Measurements from ENCODE around the gene SLX4IP. TPM values are rescaled to one million over a fixed set of nuclear protein-coding genes. Genes with fewer than 3 reads are reported as not detected.
A peak's percentile ranks its signal among the peaks of the same experiment; 100 is the strongest.

The SLX4IP gene
- polyA plus RNA-seq (2011; rRNA removed) (7.5 and 8.0 TPM in 2 replicates), polyA plus RNA-seq (2017; fragmentation: RNase III; extraction: RNeasy Plus Mini Kit Qiagen cat#74134 plus additional on column Dnase treatment) (3.3 to 3.5 TPM (median 3.4 TPM) in 3 replicates), polyA minus RNA-seq (2011; rRNA and poly(A)+ RNA removed) (17.4 and 18.8 TPM in 2 replicates)
- 0.83 and 1.0 TPM in 2 replicates for polyA plus RNA-seq (2012; cell fraction: cytosol; rRNA removed)
- polyA plus RNA-seq (2012; cell fraction: nucleus; rRNA removed), result 2.0 and 2.9 TPM in 2 replicates

GRCh38 chr20:10434832-10435812 lies at the start of gene SLX4IP:
SLX4IP (plus strand) TSS chr20:10435305; CDS start chr20:10458205, 22,900 bp downstream.
- peak within 1 kb of the TSS; percentile 90 to 96 for H3K27ac ChIP-seq
- peak within 1 kb of the TSS; percentile 75 for H3K4me3 ChIP-seq
- POLR2A ChIA-PET, result interaction anchor here (0.6 to 3.2 kb wide), 47 partner anchors 8 to 1020 kb away, joined by 3 to 39 read pairs (median 6); partner anchors contain the start of genes JAG1 and SNAP25
- 1% methylated on average over 32 of the region's 32 CpGs for WGBS (ENCODE audit: missing lambda C conversion rate)
- FAIRE-seq (peak; percentile 78), DNase-seq (ENCODE audit: low read depth in 1 of 2, low spot score in 1 of 2) (peak; percentile 90 to 99), ATAC-seq (peak; percentile 75 to 83)
- H3K9me3 ChIP-seq, result no peaks in the 10 kb centered on the region
- peaks cover 48% of the 10 kb centered on the region for H3K4me1 ChIP-seq
- peak within 1 kb of the TSS; percentile 86 for H3K4me2 ChIP-seq
- CTCF ChIA-PET, result interaction anchor here (0.6 to 2.7 kb wide), 25 partner anchors 8 to 1109 kb away, joined by 3 to 29 read pairs (median 3); no protein-coding TSS in a partner anchor
- TF ChIP-seq BCL3 (IDR thresholded peaks at IDR 0.05) (peak; percentile 19; the same call in 2 of the 3 replicates), CBX2 (IDR thresholded peaks at IDR 0.05; ENCODE audit: borderline replicate concordance, low read depth) (no peak), KDM1A (IDR thresholded peaks at IDR 0.05; ENCODE audit: low read depth) (peak; percentile 59; the same call in 1 of the 2 replicates), HDAC2 (IDR thresholded peaks at IDR 0.05) (no peak; the same call in 1 of the 2 replicates), JUN (IDR thresholded peaks at IDR 0.05) (peak; percentile 89 to 93), CHD2 (IDR thresholded peaks at IDR 0.05; ENCODE audit: low read length, partially characterized antibody) (peak; percentile 89), HOXB5 (CRISPR knock-in tag; IDR thresholded peaks at IDR 0.05) (peak; percentile 80), ZSCAN20 (CRISPR knock-in tag; IDR thresholded peaks at IDR 0.05) (0 out of 2 replicates have a peak, but pooled peaks have one; percentile 73), NPAS2 (CRISPR knock-in tag; IDR thresholded peaks at IDR 0.05; ENCODE audit: borderline replicate concordance) (no peak), CHD4 (IDR thresholded peaks at IDR 0.05; ENCODE audit: borderline replicate concordance) (no peak), HOXB13 (CRISPR knock-in tag; IDR thresholded peaks at IDR 0.05; ENCODE audit: low read depth) (peak; percentile 81), TFCP2L1 (CRISPR knock-in tag; IDR thresholded peaks at IDR 0.05) (peak; percentile 91), POLR2A (IDR thresholded peaks at IDR 0.05; ENCODE audit: low read length) (peak; percentile 73), HMGXB4 (CRISPR knock-in tag; IDR thresholded peaks at IDR 0.05; ENCODE audit: borderline replicate concordance) (peak; percentile 80; the same call in 1 of the 2 replicates), KDM5A (IDR thresholded peaks at IDR 0.05) (peak; percentile 79), HOXA7 (CRISPR knock-in tag; IDR thresholded peaks at IDR 0.05) (peak; percentile 92; the same call in 1 of the 2 replicates), HES2 (IDR thresholded peaks at IDR 0.05) (no peak), GATA3 (IDR thresholded peaks at IDR 0.05; ENCODE audit: borderline replicate concordance) (peak; percentile 33; the same call in 1 of the 2 replicates), SMC3 (IDR thresholded peaks at IDR 0.05) (peak; percentile 22; the same call in 1 of the 3 replicates), MAX (IDR thresholded peaks at IDR 0.05) (peak; percentile 57), PHF8 (IDR thresholded peaks at IDR 0.05; ENCODE audit: borderline replicate concordance, low read depth) (peak; percentile 62; the same call in 1 of the 2 replicates), MYC (IDR thresholded peaks at IDR 0.05; ENCODE audit: borderline replicate concordance, low read length) (peak; percentile 83; the same call in 1 of the 2 replicates), ATOH8 (CRISPR knock-in tag; IDR thresholded peaks at IDR 0.05; ENCODE audit: low read depth) (no peak; the same call in 1 of the 2 replicates), REST (IDR thresholded peaks at IDR 0.05) (peak; percentile 90), CEBPB (IDR thresholded peaks at IDR 0.05) (peak in 1 of 2 experiments; percentile 6; a peak in 1 of 4 replicates), E2F6 (IDR thresholded peaks at IDR 0.05; ENCODE audit: borderline replicate concordance, low read depth) (no peak), POLR2AphosphoS2 (conservative IDR thresholded peaks at IDR 0.05; ENCODE audit: low read length) (no peak), FOSB (CRISPR knock-in tag; IDR thresholded peaks at IDR 0.05) (peak; percentile 96)
